GM19372 (cell line): ENCODE measurements around the gene CAPN11.

Experiments used
- ATAC-seq: cut with Tn5 transposase; IDR thresholded peaks from one replicate; pipeline ENCODE4 v1.9.1; 2021; ENCODE audit warnings: mild to moderate bottlenecking, low read depth, moderate library complexity; ENCODE audit not compliant: unreplicated experiment

Gene CAPN11

GRCh38 chr6:44202332-44202971, 43.8 kb downstream of the CAPN11 start:
- no peak for ATAC-seq

- ATAC-seq: no peak
Measured at GRCh38 chr6:44202972-44203750, 44.5 kb downstream of the CAPN11 start.

GRCh38 chr6:44203955-44204354, 45.3 kb downstream of the CAPN11 start:
- ATAC-seq: no peak

GRCh38 chr6:44207966-44208365, 49.3 kb downstream of the CAPN11 start:
- ATAC-seq: no peak

- ATAC-seq: no peak
Measured at GRCh38 chr6:44211284-44211683, 52.7 kb downstream of the CAPN11 start.

GRCh38 chr6:44214307-44214706, 55.7 kb downstream of the CAPN11 start:
- ATAC-seq: no peak

- ATAC-seq: no peak
Measured at GRCh38 chr6:44216677-44217331, 58.2 kb downstream of the CAPN11 start, which contains the start of gene MYMX. Gene MYMX, plus strand, starts transcription at chr6:44216926. Its CDS starts 546 bp downstream, at chr6:44217472.

GRCh38 chr6:44217332-44218143, 58.9 kb downstream of the CAPN11 start:
- no peak for ATAC-seq

- peak; percentile 46 for ATAC-seq
Measured at GRCh38 chr6:44219053-44219814, 60.6 kb downstream of the CAPN11 start.

- no peak for ATAC-seq
Measured at GRCh38 chr6:44219815-44220784, 61.5 kb downstream of the CAPN11 start.

- ATAC-seq: no peak
Measured at GRCh38 chr6:44220913-44221290, 62.3 kb downstream of the CAPN11 start.

GRCh38 chr6:44221291-44221960, 62.8 kb downstream of the CAPN11 start:
- peak; percentile 46 for ATAC-seq

- no peak for ATAC-seq
Measured at GRCh38 chr6:44221961-44222335, 63.3 kb downstream of the CAPN11 start.

GRCh38 chr6:44222486-44223318, 64.1 kb downstream of the CAPN11 start:
- ATAC-seq: no peak

- no peak for ATAC-seq
Measured at GRCh38 chr6:44223319-44224028, 64.9 kb downstream of the CAPN11 start, which contains the start of gene SLC29A1. Gene SLC29A1, plus strand, starts transcription at chr6:44223595. Its CDS starts 3,719 bp downstream, at chr6:44227314.

GRCh38 chr6:44224029-44224964, 65.7 kb downstream of the CAPN11 start:
- ATAC-seq: no peak
